ENCODE measurements around the gene SCN10A. TPM values are rescaled to one million over a fixed set of nuclear protein-coding genes. Genes with fewer than 3 reads are reported as not detected.

SCN10A gene
- polyA plus RNA-seq (2012; rRNA removed), result not detected in 2 replicates
- polyA plus RNA-seq (2012; cell fraction: cytosol; rRNA removed), result not detected in 2 replicates
- polyA plus RNA-seq (2012; cell fraction: nucleus; rRNA removed), result not detected in 2 replicates

DNA sequence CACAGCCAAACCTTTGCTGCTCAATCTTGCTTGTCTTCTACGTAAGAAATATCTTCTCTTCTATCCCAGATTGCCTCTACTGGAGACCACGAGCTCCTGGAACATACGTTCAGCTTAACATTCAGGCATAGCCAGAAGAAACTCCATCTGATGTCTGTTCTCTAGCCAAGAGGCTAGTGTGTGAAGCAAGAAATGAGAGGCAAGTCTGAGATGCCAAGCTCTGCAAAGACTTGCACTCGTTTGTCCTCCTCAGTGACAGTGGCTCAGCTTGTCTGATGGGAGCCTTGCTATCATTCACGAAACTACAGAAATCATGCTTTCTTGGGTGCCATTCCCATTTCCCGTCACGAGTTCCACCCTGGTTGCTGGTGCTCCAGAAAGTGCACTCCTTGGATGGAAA is at the start of gene SCN10A:
Gene SCN10A (minus strand): TSS at position 192 of the 400 bp plus-strand sequence. CDS start 22,207 bp downstream, outside the sequence.
- H4K20me1 ChIP-seq (ENCODE audit: insufficient read depth), result no peaks in the 10 kb centered on the region
- H2AFZ ChIP-seq (ENCODE audit: low read depth), result no peak within 1 kb of the TSS
- H3K9ac ChIP-seq, result no peak within 1 kb of the TSS
- CTCF ChIA-PET, result interaction anchor here (1.2 to 1.7 kb wide), 3 partner anchors 28 to 295 kb away, joined by 3 read pairs; no protein-coding TSS in a partner anchor
- H3K4me3 ChIP-seq (ENCODE audit: low read depth in 2 of 2, low read length in 1 of 2), result no peak within 1 kb of the TSS
- no peaks in the 10 kb centered on the region for H3K4me1 ChIP-seq (ENCODE audit: control insufficient read depth in 1 of 2, insufficient read depth in 2 of 2, low read depth in 1 of 2, low read length in 1 of 2)
- no peaks in the 10 kb centered on the region for H3F3A ChIP-seq (replicated peaks; ENCODE audit: insufficient read depth)
- H3K4me2 ChIP-seq, result no peak within 1 kb of the TSS
- POLR2A ChIA-PET, result no interaction called here
- H3K9me3 ChIP-seq, result no peaks in the 10 kb centered on the region
- no peak within 1 kb of the TSS for H3K27ac ChIP-seq (ENCODE audit: low read depth in 2 of 2, low read length in 1 of 2)
- DNase-seq, result no peak
- H3K9me2 ChIP-seq, result no peaks in the 10 kb centered on the region
- no peaks in the 10 kb centered on the region for H3K36me3 ChIP-seq (replicated peaks in 1 of 2; ENCODE audit: control insufficient read depth in 1 of 2, insufficient read depth in 2 of 2, low read length in 1 of 2)
- no peak for TF ChIP-seq MXI1 (IDR thresholded peaks at IDR 0.05; ENCODE audit: low read depth, low read length)
- TF ChIP-seq JUND (IDR thresholded peaks at IDR 0.05), result no peak
- no peak for TF ChIP-seq NFIC (IDR thresholded peaks at IDR 0.05; ENCODE audit: borderline replicate concordance)
- no peak for TF ChIP-seq EZH2phosphoT487 (IDR thresholded peaks at IDR 0.05; ENCODE audit: borderline replicate concordance, low read depth)
- TF ChIP-seq, protein P1, sequence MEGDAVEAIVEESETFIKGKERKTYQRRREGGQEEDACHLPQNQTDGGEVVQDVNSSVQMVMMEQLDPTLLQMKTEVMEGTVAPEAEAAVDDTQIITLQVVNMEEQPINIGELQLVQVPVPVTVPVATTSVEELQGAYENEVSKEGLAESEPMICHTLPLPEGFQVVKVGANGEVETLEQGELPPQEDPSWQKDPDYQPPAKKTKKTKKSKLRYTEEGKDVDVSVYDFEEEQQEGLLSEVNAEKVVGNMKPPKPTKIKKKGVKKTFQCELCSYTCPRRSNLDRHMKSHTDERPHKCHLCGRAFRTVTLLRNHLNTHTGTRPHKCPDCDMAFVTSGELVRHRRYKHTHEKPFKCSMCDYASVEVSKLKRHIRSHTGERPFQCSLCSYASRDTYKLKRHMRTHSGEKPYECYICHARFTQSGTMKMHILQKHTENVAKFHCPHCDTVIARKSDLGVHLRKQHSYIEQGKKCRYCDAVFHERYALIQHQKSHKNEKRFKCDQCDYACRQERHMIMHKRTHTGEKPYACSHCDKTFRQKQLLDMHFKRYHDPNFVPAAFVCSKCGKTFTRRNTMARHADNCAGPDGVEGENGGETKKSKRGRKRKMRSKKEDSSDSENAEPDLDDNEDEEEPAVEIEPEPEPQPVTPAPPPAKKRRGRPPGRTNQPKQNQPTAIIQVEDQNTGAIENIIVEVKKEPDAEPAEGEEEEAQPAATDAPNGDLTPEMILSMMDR (IDR thresholded peaks at IDR 0.05), result no peak
- TF ChIP-seq POLR2AphosphoS5 (IDR thresholded peaks at IDR 0.05; ENCODE audit: low read depth, low read length), result no peak
- WGBS (ENCODE audit: low lambda C conversion rate), result 37% methylated on average over 7 of the region's 7 CpGs
- no peaks in the 10 kb centered on the region for H3K79me2 ChIP-seq (ENCODE audit: insufficient read depth)
- H3K27me3 ChIP-seq (ENCODE audit: insufficient read depth), result no peaks in the 10 kb centered on the region; the same call in 1 of the 2 replicates

DNA sequence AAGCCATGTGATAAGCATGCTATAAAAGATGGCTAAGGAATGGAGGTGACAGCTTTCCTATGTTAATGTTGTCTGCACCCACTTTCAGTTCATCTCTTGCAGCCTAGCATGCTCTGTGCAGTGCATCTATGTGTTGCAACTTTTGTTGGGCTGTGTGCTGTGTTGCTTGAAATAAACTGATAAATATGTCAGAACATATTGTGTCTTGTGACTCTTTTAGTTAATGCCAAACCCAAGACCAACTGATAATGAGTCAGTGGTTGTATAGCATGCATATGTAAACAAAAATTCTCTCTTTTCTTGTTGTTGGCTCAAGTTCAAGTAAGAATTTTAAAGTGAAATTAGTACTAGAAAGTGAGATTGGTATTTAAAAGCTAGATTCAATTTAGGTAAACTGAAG is 37.0 kb upstream of the SCN10A start:
- Histone ChIP-seq H3K27me3 (ENCODE audit: insufficient read depth) (no peaks in the 10 kb centered on the region), H3K4me3 (ENCODE audit: low read depth in 2 of 2, low read length in 1 of 2) (no peak overlapping the region), H2AFZ (ENCODE audit: low read depth) (no peak overlapping the region), H3K9ac (no peak overlapping the region), H3K79me2 (ENCODE audit: insufficient read depth) (no peaks in the 10 kb centered on the region), H3K4me1 (ENCODE audit: control insufficient read depth in 1 of 2, insufficient read depth in 2 of 2, low read depth in 1 of 2, low read length in 1 of 2) (peaks cover 0 to 10% of the 10 kb centered on the region in 2 experiments; a peak in 2 of 4 replicates), H3K27ac (ENCODE audit: low read depth in 2 of 2, low read length in 1 of 2) (no peak overlapping the region), H3F3A (replicated peaks; ENCODE audit: insufficient read depth) (no peaks in the 10 kb centered on the region), H3K4me2 (no peak overlapping the region), H3K9me2 (no peaks in the 10 kb centered on the region), H3K9me3 (no peaks in the 10 kb centered on the region), H3K36me3 (replicated peaks in 1 of 2; ENCODE audit: control insufficient read depth in 1 of 2, insufficient read depth in 2 of 2, low read length in 1 of 2) (no peaks in the 10 kb centered on the region), H4K20me1 (ENCODE audit: insufficient read depth) (no peaks in the 10 kb centered on the region)
- TF ChIP-seq, protein P2, sequence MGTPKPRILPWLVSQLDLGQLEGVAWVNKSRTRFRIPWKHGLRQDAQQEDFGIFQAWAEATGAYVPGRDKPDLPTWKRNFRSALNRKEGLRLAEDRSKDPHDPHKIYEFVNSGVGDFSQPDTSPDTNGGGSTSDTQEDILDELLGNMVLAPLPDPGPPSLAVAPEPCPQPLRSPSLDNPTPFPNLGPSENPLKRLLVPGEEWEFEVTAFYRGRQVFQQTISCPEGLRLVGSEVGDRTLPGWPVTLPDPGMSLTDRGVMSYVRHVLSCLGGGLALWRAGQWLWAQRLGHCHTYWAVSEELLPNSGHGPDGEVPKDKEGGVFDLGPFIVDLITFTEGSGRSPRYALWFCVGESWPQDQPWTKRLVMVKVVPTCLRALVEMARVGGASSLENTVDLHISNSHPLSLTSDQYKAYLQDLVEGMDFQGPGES (IDR thresholded peaks at IDR 0.05; ENCODE audit: low read depth, low read length), result no peak
- no peak for TF ChIP-seq SMC3 (IDR thresholded peaks at IDR 0.05; ENCODE audit: low read depth, low read length)
- no peak for TF ChIP-seq ELF1 (IDR thresholded peaks at IDR 0.05)
- TF ChIP-seq, protein P3, sequence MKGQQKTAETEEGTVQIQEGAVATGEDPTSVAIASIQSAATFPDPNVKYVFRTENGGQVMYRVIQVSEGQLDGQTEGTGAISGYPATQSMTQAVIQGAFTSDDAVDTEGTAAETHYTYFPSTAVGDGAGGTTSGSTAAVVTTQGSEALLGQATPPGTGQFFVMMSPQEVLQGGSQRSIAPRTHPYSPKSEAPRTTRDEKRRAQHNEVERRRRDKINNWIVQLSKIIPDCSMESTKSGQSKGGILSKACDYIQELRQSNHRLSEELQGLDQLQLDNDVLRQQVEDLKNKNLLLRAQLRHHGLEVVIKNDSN (IDR thresholded peaks at IDR 0.05; ENCODE audit: borderline replicate concordance, low read depth), result no peak
- no peak for TF ChIP-seq EP300 (IDR thresholded peaks at IDR 0.05; ENCODE audit: borderline replicate concordance in 1 of 2, low read depth in 1 of 2, low read length in 1 of 2)
- TF ChIP-seq, protein P4, sequence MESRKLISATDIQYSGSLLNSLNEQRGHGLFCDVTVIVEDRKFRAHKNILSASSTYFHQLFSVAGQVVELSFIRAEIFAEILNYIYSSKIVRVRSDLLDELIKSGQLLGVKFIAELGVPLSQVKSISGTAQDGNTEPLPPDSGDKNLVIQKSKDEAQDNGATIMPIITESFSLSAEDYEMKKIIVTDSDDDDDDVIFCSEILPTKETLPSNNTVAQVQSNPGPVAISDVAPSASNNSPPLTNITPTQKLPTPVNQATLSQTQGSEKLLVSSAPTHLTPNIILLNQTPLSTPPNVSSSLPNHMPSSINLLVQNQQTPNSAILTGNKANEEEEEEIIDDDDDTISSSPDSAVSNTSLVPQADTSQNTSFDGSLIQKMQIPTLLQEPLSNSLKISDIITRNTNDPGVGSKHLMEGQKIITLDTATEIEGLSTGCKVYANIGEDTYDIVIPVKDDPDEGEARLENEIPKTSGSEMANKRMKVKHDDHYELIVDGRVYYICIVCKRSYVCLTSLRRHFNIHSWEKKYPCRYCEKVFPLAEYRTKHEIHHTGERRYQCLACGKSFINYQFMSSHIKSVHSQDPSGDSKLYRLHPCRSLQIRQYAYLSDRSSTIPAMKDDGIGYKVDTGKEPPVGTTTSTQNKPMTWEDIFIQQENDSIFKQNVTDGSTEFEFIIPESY (IDR thresholded peaks at IDR 0.05; ENCODE audit: borderline replicate concordance, low read depth), result no peak
- no peak for TF ChIP-seq JUND (IDR thresholded peaks at IDR 0.05)
- no peak for TF ChIP-seq FOXJ3 (CRISPR knock-in tag; IDR thresholded peaks at IDR 0.05)
- TF ChIP-seq, protein P5, sequence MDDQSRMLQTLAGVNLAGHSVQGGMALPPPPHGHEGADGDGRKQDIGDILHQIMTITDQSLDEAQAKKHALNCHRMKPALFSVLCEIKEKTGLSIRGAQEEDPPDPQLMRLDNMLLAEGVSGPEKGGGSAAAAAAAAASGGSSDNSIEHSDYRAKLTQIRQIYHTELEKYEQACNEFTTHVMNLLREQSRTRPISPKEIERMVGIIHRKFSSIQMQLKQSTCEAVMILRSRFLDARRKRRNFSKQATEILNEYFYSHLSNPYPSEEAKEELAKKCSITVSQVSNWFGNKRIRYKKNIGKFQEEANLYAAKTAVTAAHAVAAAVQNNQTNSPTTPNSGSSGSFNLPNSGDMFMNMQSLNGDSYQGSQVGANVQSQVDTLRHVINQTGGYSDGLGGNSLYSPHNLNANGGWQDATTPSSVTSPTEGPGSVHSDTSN (IDR thresholded peaks at IDR 0.05), result no peak
- TF ChIP-seq TAF1 (IDR thresholded peaks at IDR 0.05; ENCODE audit: borderline replicate concordance, low read depth, low read length), result no peak
- TF ChIP-seq RAD21 (IDR thresholded peaks at IDR 0.05; ENCODE audit: low read length), result no peak
- TF ChIP-seq RXRA (IDR thresholded peaks at IDR 0.05; ENCODE audit: borderline replicate concordance, low read depth), result no peak
- ChIA-PET POLR2A (no interaction called here), CTCF (interaction anchor here (0.9 to 3.8 kb wide), 3 partner anchors 9 to 202 kb away, joined by 4 to 18 read pairs (median 5); no protein-coding TSS in a partner anchor)
- no peak for DNase-seq

All from SK-N-SH (cell line).